Cardiac fibroblast (primary cell): ENCODE results near the gene DDX24.

ENCODE experiments used
- DNase-seq, 2 donors: peaks; one replicate each; pipeline versions ENCODE4 v3.0.0 to v3.0.0-alpha.2; 2010; ENCODE audit warnings: low read depth in 2 of 2
- H3K4me3 ChIP-seq, 2 donors: replicated peaks in 1 of 2; 1 replicate in 1 of 2; 2 replicates in 1 of 2; pipeline ENCODE4 v1.5.1; 2011; ENCODE audit warnings: low read depth in 2 of 2, low read length in 2 of 2, mild to moderate bottlenecking in 2 of 2, moderate library complexity in 1 of 2
- CTCF ChIP-seq: IDR thresholded peaks from one replicate; pipeline ENCODE4 v1.5.1; 2011; ENCODE audit warnings: low read depth, mild to moderate bottlenecking, low read length, inconsistent platforms

The DDX24 gene

GRCh38 chr14:94046696-94047250 is 34.2 kb downstream of the DDX24 start:
- H3K4me3 ChIP-seq = no peak overlapping the region
- no peak for DNase-seq
- no peak for TF ChIP-seq CTCF

DNA sequence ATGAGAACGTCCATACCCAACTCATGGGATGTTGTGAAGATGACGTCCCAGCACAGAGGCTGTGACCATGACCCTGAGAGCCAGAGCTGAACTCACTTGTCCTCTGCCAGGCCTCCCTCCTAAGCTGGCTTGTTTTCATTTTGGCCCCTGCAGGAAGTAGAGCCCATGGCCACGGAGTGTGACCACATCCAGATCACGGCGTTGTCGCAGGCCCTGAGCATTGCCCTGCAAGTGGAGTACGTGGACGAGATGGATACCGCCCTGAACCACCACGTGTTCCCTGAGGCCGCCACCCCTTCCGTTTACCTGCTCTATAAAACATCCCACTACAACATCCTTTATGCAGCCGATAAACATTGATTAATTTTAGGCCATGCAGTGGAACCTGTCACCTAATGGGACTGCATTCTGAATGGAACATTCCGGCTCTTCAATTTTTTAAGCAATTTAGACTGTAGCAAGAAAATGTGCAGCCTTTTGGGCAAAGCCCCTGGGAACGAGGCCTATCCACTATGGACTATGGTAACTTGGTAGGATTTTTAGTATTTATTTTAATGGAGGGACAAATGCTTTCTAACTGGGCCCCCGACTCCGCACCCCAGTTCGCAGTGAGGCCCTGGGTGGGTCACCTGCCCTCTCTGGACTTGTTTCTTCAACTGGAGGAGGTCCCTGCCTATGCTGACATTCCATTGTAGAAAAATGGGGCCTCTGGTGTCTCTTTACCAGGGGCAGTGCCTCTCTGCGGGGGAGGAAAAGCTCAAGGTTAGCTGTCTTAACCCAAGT is 35.2 kb downstream of the DDX24 start:
- DNase-seq = no peak
- no peak overlapping the region for H3K4me3 ChIP-seq
- TF ChIP-seq CTCF = no peak

GRCh38 chr14:94045101-94045500 is 35.9 kb downstream of the DDX24 start:
- TF ChIP-seq CTCF = no peak
- no peak for DNase-seq

DNA sequence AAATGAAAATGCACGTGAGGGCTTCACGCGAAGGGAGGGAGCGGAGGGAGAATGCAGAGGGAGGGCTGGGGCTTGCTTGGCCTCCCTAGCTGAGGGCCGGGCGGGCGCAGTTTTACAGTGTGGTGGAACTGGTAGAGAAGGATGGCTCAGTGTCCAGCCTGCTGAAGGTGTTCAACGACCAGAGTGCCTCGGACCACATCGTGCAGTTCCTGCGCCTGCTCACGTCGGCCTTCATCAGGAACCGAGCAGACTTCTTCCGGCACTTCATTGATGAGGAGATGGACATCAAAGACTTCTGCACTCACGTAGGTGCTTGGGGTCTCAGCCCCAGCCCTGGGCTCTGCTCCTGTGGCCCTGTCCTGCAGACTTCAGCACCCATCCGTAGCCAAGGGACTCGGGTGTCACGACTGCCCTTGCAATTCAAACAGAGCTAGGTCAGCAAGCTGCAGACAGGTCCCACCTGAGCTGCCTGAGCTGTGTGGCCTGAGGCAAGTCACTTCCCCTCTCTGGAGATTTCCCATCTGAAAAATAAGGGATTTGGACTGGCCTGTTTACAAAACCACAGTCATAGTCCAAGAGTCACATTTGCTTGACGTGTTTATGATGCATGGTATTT is 36.4 kb downstream of the DDX24 start:
- DNase-seq = no peak
- H3K4me3 ChIP-seq = no peak overlapping the region
- TF ChIP-seq CTCF = no peak

More at GRCh38 chr14:94045101-94045500, 35.9 kb downstream of the DDX24 start:
- H3K4me3 ChIP-seq = no peak overlapping the region

GRCh38 chr14:94043756-94044475 is 37.1 kb downstream of the DDX24 start:
- DNase-seq = no peak
- no peak for TF ChIP-seq CTCF

GRCh38 chr14:94043111-94043755 is 37.8 kb downstream of the DDX24 start:
- H3K4me3 ChIP-seq = no peak overlapping the region
- DNase-seq = peak; percentile 27 to 40
- TF ChIP-seq CTCF = no peak

More at GRCh38 chr14:94043756-94044475, 37.1 kb downstream of the DDX24 start:
- no peak overlapping the region for H3K4me3 ChIP-seq
